Urothelium cell line (cell line): Measurements from ENCODE around the gene UROS.

Experiments
- DNase-seq: peaks from one replicate; pipeline ENCODE4 v3.0.0; 2011; ENCODE audit warnings: low spot score, mixed read lengths
- FAIRE-seq: peaks from 2 replicates; lab custom pipeline; 2011; peaks lifted over from hg19 to GRCh38; lab: Jason Lieb, UNC

Gene UROS

GRCh38 chr10:125838802-125839575 is 15.9 kb upstream of the UROS start:
- no peak for FAIRE-seq
- DNase-seq = no peak

DNA sequence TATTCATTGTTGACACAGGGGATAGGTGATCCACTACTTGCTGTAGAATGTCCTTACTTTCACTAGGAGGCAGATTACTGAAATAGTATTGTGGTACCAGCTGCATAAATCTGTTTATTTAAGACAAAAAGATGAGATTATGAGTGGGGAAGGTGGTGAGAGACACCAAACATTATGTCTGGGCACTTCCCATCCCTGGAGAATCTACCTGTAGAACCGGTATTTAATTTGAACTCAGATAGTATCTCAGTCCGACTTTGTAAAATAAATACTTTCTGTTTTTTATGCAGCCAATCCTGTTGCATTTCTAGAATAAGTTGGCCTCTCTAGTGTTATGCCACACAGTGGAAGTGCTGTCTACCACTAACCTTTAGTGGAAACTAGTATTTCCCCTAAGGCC is 13.7 kb upstream of the UROS start:
- no peak for FAIRE-seq
- no peak for DNase-seq

GRCh38 chr10:125828311-125828710 is 5.3 kb upstream of the UROS start:
- DNase-seq (no peak), FAIRE-seq (no peak)

DNA sequence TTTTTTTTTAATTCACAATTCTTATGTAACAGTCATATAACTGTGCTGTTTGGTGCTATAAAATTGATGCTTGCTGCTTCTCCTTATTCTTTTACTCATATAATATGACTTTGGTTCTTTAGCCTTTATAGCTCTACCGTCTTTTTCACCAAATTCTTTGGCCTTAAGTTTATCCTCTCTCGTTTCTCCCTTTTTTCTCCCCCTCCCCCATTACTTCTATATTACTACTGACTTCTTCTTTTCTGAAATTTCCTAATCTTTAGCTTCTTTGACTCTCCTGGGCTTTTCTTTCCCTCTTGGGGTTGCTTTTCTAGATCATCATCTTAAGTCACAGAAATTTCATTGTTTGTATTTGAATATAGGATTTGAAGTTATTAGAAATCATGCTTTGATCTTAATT is 4.1 kb upstream of the UROS start:
- FAIRE-seq = no peak

DNA sequence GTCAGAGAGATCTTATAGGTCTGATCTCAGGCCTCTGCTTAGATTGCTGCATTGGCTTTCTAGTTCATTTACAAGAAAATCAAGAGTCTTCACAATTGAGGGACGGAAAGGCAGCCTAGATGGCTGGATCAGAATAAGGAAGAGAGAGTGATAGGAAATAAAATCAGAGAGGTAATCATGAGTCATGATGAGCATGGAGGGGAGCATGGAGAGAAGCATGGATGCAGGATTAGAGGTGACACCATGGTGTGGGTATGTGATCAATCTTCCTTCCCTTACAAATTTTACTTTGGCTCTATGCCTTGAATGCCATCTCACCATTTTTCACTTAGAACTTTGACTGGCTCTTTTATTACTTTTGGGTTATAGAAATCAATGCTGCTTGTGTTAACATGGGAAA is 1.7 kb upstream of the UROS start:
- FAIRE-seq (no peak), DNase-seq (no peak)

More for the DNA sequence above, 4.1 kb upstream of the UROS start:
- no peak for DNase-seq

GRCh38 chr10:125823663-125824251 is 699 bp upstream of the UROS start:
- peak; percentile 5 for DNase-seq
- FAIRE-seq = no peak

DNA sequence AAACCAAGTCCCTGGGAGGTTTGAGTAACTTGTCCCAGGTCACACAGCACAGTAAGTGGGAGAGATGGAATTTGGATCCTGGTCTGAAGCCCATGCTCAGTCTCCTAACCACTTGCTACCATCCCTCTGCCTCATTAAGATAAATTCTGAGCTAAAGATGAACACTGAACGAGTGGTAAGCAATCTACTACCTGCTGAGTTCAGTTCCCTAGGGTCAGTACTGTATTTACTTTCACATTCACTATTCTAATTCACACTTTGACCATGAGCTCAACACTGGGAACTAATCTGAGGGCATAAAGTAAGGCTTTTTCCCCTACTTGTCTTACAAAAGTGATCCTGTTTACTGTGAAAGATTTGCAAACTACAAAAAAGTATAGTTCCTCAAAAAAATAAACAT is 2.4 kb downstream of the UROS start:
- FAIRE-seq (no peak), DNase-seq (no peak)

DNA sequence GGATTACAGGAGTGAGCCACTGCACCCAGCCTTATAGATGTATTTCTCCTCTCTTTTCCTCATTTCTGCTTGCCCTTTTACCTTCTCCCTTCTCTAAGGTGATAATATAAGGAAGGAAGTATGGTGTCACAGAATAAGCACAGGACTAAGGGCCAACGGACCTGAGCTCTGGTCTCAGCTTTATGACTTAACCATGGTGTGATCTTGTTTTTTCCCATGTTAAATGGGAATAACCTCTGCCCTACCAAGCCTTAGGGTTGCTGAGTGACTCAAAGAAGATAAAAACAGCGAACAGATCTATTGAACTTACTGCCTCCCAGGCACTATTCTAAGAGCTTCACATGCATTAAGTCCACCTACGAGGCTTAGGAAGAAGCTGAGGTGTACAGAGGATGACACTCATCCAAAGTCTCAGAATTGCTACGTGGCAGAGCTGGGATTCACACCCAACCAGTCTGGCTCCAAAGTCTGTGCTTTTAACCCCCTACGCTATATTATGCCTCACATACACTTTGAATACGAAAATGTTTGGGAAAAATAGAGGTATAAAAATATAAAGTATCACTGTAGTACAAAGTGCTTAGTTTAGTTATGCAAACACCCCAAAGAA is 5.6 kb downstream of the UROS start:
- FAIRE-seq (no peak), DNase-seq (no peak)

- FAIRE-seq = no peak
- no peak for DNase-seq
Observed at GRCh38 chr10:125816548-125816947, 6.5 kb downstream of the UROS start.

DNA sequence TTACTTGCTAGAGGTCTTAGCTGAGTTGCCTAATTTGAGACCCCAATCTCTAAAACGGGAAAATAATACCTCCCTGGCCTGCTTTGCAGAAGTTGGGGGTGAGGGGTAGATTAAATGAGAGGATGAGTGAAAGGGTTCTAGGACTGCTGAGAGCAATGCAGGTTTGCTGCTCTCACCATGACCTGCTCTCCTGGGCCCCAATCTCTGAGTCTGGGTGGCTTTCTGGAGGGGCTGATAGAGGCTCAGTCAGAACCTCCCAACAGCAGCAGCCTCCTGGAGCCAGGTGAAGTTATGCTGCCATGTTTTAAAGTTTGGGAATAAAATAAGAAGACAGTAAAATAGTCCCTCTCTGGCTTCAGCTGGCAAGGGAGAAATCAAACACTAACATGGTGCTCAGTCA is 7.3 kb downstream of the UROS start:
- DNase-seq (no peak), FAIRE-seq (no peak)

DNA sequence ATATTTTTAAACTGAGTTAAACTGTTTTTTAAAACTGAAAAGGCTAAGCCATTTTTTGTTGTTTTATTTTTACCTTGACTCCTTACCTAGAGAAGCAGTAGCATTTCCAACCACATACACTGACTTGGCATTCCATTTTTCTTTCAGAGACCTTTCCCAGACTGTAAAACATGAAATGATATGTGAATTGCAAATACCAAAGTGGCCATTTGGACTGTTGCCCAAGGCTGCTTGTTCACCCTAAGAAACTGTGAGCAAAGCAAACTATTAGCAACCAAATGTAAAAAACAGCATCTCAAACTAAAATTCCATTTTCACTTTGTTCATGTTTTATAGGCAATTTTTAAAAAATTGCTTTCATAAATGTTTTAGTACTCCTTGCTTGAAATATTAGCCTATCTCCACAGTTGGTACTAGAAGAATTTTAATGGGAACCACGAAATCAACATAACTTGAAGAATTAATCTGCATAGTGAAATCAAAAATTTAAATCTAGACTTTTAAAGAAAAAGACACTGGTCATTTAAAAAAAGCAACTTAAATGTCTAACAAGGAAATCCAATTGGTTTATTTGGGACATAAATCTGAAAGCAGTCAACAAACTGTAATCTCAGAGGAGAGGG is 10.8 kb downstream of the UROS start:
- FAIRE-seq (no peak), DNase-seq (no peak)

DNA sequence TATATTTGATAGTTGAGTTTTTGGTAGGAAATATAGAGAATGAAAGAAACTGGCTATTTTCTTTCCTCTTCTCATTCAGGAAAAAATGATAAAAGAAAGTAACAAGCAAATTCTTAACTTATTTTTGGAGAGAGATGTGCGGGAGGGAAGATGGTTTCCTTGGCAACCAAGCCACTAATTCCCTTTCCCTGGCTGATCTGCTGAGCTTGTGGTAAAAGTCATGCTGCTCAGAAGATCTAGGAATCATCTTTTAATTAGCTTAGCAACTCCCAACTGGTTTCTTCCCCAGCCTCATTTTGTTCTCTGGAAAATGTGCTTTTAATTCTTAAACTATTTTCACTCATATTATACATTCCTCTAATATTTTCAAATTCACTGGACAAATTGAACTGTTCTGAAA is 11.8 kb downstream of the UROS start:
- DNase-seq (no peak), FAIRE-seq (no peak)

GRCh38 chr10:125808047-125808446 is 15.0 kb downstream of the UROS start:
- FAIRE-seq (no peak), DNase-seq (no peak)

- FAIRE-seq (no peak), DNase-seq (no peak)
Observed at GRCh38 chr10:125802739-125803138, 20.3 kb downstream of the UROS start.

- FAIRE-seq (no peak), DNase-seq (no peak)
Observed at GRCh38 chr10:125802131-125802530, 20.9 kb downstream of the UROS start.

GRCh38 chr10:125801574-125801973 is 21.5 kb downstream of the UROS start:
- DNase-seq (no peak), FAIRE-seq (no peak)

DNA sequence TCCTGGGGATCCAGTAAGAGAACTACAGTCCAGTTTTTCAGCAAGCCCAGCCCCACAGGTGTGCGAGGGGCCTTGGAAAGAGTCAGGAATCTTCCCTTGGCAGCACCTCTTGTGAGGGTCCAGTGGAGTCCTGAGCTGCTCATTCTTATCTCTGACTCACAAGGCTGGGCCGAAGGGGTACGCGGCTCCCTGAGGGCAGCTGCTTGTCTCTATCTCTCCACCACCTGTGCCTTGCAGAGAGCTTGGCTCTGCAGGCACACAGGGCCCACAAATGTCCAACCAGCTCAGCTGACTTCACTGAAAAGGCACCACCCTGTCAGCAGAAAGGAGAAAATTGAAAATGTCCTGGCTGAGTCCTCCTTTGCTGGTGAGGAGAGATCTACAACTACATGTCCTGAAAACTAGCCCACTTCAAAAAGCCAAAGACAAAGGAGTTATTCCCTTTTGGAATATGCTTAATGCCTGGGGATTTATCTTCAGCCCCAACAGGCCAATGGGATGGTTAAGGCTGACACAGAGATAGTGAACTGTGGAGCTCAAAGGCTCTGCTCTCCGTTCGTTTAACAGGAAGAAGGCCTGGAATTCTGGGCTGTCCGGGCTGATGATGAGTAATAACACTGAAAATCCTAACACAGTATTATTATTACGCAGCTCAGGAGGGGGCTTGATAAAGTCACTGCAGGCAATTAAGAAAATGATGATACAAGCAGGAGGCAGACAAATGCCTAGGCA is 23.4 kb downstream of the UROS start:
- no peak for FAIRE-seq

GRCh38 chr10:125797994-125798662 is 24.9 kb downstream of the UROS start:
- DNase-seq = no peak
- no peak for FAIRE-seq

More for the DNA sequence above, 23.4 kb downstream of the UROS start:
- DNase-seq = no peak

DNA sequence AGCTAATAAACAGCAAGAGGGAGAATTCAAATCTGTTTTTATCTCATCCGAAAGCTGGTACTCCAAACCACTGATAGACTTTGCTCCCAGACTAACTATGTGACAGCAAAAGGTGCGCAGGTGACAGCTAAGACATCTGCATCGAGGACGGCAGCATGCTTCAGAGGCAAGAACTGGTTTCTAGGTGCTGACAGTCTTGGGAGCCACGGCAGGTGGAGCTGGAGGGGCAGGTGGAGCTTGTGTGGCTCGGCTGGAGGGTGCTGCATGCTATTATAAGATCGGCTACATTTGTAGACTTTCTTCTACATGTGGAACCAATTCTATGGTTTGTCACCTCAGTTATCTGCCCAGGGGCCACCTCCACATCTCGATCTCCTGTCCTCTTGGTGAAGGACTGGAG is 25.6 kb downstream of the UROS start:
- DNase-seq = no peak
- no peak for FAIRE-seq

DNA sequence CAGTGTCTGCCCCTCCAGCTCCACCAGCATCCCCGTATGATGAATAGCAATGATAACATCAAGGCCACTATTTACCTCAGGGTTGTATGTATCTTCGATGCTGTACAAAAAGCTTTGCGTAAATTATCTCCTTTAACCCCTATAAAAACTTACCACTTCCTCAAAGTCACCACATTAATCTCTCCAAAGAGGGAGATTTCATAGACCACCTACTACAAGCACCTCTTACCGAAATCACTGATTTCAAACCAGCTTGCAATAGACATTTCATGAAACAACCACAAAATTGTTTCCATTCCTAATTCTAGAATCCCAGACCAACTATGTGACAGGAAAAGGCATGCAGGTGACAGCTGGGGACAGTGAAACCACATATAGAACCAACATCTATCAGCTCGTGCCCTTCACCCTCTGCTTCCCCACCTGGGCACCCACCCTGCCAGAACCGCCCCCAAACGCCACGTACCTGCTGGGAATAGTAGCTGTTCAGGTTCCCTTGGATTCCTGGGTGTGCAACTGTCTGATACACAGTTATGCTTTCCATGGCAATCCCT is 27.3 kb downstream of the UROS start:
- DNase-seq = no peak
- FAIRE-seq = no peak
